Parathyroid adenoma (tissue), 2 donors: ENCODE data around the gene LACTBL1.
"Not testable (repeated sequence)": the region's sequence is repeated elsewhere in the genome, so short reads cannot be mapped to it uniquely, and the experiment has no call there.

Source experiments
- H2AFZ ChIP-seq: fragments of 300-600 bp; sonication (generic); one replicate; pipeline ENCODE4 v1.7.0; 2017; ENCODE audit warnings: antibody characterized with exemption, mild to moderate bottlenecking
- H3K27ac ChIP-seq: fragments of 300-600 bp; sonication (generic); one replicate; pipeline ENCODE4 v1.7.0; 2017
- H3K27me3 ChIP-seq: fragments of 300-600 bp; sonication (generic); one replicate; pipeline ENCODE4 v1.7.0; 2017; ENCODE audit warnings: low read length; ENCODE audit not compliant: control insufficient read depth, insufficient read depth
- H3K36me3 ChIP-seq: fragments of 300-600 bp; sonication (generic); one replicate; pipeline ENCODE4 v1.7.0; 2017; ENCODE audit warnings: low read length; ENCODE audit not compliant: control insufficient read depth, insufficient read depth
- H3K4me1 ChIP-seq: fragments of 300-600 bp; sonication (generic); one replicate; pipeline ENCODE4 v1.7.0; 2017; ENCODE audit warnings: control low read depth
- H3K4me2 ChIP-seq: fragments of 300-600 bp; sonication (generic); one replicate; pipeline ENCODE4 v1.7.0; 2017; ENCODE audit warnings: low read length
- H3K4me3 ChIP-seq: fragments of 300-600 bp; sonication (generic); one replicate; pipeline ENCODE4 v1.7.0; 2017; ENCODE audit warnings: low read depth, low read length
- H3K79me2 ChIP-seq: fragments of 300-600 bp; sonication (generic); one replicate; pipeline ENCODE4 v1.7.0; 2017; ENCODE audit warnings: control low read depth
- H3K9ac ChIP-seq: fragments of 300-600 bp; sonication (generic); one replicate; pipeline ENCODE4 v1.7.0; 2017; ENCODE audit warnings: mild to moderate bottlenecking
- H3K9me3 ChIP-seq: fragments of 300-600 bp; sonication (generic); one replicate; pipeline ENCODE4 v1.7.0; 2017; ENCODE audit warnings: low read length; ENCODE audit not compliant: control insufficient read depth
- CTCF ChIP-seq: fragments of 300-600 bp; sonication (generic); IDR thresholded peaks from one replicate; pipeline ENCODE4 v1.7.0; 2017; ENCODE audit warnings: antibody characterized with exemption, mild to moderate bottlenecking
- donor health status: primary hyperparathyroidism.

The LACTBL1 gene

GRCh38 chr1:23007106-23007505 lies 34.4 kb upstream of the LACTBL1 start:
- TF ChIP-seq CTCF = no peak
- Histone ChIP-seq H3K36me3 (no peaks in the 10 kb centered on the region), H3K9me3 (no peaks in the 10 kb centered on the region), H3K9ac (no peak overlapping the region), H3K4me3 (no peak overlapping the region), H3K27ac (no peak overlapping the region), H2AFZ (no peak overlapping the region), H3K4me2 (no peak overlapping the region), H3K4me1 (no peaks in the 10 kb centered on the region), H3K79me2 (no peaks in the 10 kb centered on the region), H3K27me3 (no peaks in the 10 kb centered on the region)

- not testable (repeated sequence) for H3K36me3 ChIP-seq, H3K4me1 ChIP-seq, H3K79me2 ChIP-seq, H3K4me2 ChIP-seq, H2AFZ ChIP-seq, H3K4me3 ChIP-seq, H3K9me3 ChIP-seq, H3K27ac ChIP-seq, H3K9ac ChIP-seq, H3K27me3 ChIP-seq
These were observed 32.1 kb upstream of the LACTBL1 start for GRCh38 chr1:23004769-23005168.

GRCh38 chr1:23004112-23004511 lies 31.4 kb upstream of the LACTBL1 start:
- no peak overlapping the region for H3K27ac ChIP-seq
- no peaks in the 10 kb centered on the region for H3K4me1 ChIP-seq
- no peaks in the 10 kb centered on the region for H3K27me3 ChIP-seq
- no peaks in the 10 kb centered on the region for H3K9me3 ChIP-seq
- TF ChIP-seq CTCF = no peak
- H2AFZ ChIP-seq = no peak overlapping the region
- no peak overlapping the region for H3K9ac ChIP-seq
- H3K36me3 ChIP-seq = no peaks in the 10 kb centered on the region
- H3K79me2 ChIP-seq = no peaks in the 10 kb centered on the region
- H3K4me3 ChIP-seq = no peak overlapping the region
- no peak overlapping the region for H3K4me2 ChIP-seq

- H3K4me2 ChIP-seq, H3K4me1 ChIP-seq, H3K27me3 ChIP-seq, H2AFZ ChIP-seq, H3K4me3 ChIP-seq, H3K9me3 ChIP-seq, H3K79me2 ChIP-seq, H3K36me3 ChIP-seq, H3K9ac ChIP-seq, H3K27ac ChIP-seq: not testable (repeated sequence)
These were observed 29.6 kb upstream of the LACTBL1 start for GRCh38 chr1:23002218-23002617.

GRCh38 chr1:23000133-23000532 lies 27.5 kb upstream of the LACTBL1 start:
- H3K9ac ChIP-seq, H3K79me2 ChIP-seq: not testable (repeated sequence)

GRCh38 chr1:22997528-22997927 lies 24.9 kb upstream of the LACTBL1 start:
- H3K4me3 ChIP-seq, H3K27me3 ChIP-seq, H3K4me1 ChIP-seq, H3K9me3 ChIP-seq, H3K27ac ChIP-seq, H3K79me2 ChIP-seq, H2AFZ ChIP-seq, H3K9ac ChIP-seq, H3K4me2 ChIP-seq, H3K36me3 ChIP-seq: not testable (repeated sequence)

More at GRCh38 chr1:23000133-23000532, 27.5 kb upstream of the LACTBL1 start:
- H3K4me2 ChIP-seq, H3K36me3 ChIP-seq, H3K4me3 ChIP-seq, H2AFZ ChIP-seq, H3K4me1 ChIP-seq, H3K27ac ChIP-seq, H3K27me3 ChIP-seq, H3K9me3 ChIP-seq: not testable (repeated sequence)

GRCh38 chr1:22995774-22996173 lies 23.1 kb upstream of the LACTBL1 start:
- Histone ChIP-seq H3K36me3 (no peaks in the 10 kb centered on the region), H3K4me1 (no peaks in the 10 kb centered on the region), H3K4me3 (no peak overlapping the region), H3K4me2 (no peak overlapping the region), H3K27me3 (no peaks in the 10 kb centered on the region), H3K79me2 (no peaks in the 10 kb centered on the region), H3K9me3 (no peaks in the 10 kb centered on the region), H3K9ac (no peak overlapping the region), H3K27ac (no peak overlapping the region), H2AFZ (no peak overlapping the region)
- no peak for TF ChIP-seq CTCF

GRCh38 chr1:22993220-22993795 lies 20.6 kb upstream of the LACTBL1 start:
- H2AFZ ChIP-seq = not testable (repeated sequence)

GRCh38 chr1:22992384-22992783 lies 19.7 kb upstream of the LACTBL1 start:
- not testable (repeated sequence) for H3K36me3 ChIP-seq, H3K4me3 ChIP-seq, H3K4me2 ChIP-seq, H3K27ac ChIP-seq, H3K9ac ChIP-seq, H3K4me1 ChIP-seq, H2AFZ ChIP-seq, H3K79me2 ChIP-seq, H3K27me3 ChIP-seq, H3K9me3 ChIP-seq

More at GRCh38 chr1:22993220-22993795, 20.6 kb upstream of the LACTBL1 start:
- H3K9me3 ChIP-seq, H3K36me3 ChIP-seq, H3K27me3 ChIP-seq, H3K4me1 ChIP-seq, H3K27ac ChIP-seq, H3K4me2 ChIP-seq, H3K4me3 ChIP-seq, H3K9ac ChIP-seq, H3K79me2 ChIP-seq: not testable (repeated sequence)
